K562 (cell line): ENCODE results near the gene C16orf92. TPM values are rescaled to one million over a fixed set of nuclear protein-coding genes. Genes with fewer than 3 reads are reported as not detected.

ENCODE experiments used
- ATAC-seq: fragments of 200-7000 bp; cut with Tn5 transposase; 3 replicates; pipeline ENCODE4 v1.9.1; 2020; ENCODE audit warnings: moderate library complexity
- BruUV-seq: library from RNA; stranded (reverse); fragments of 400-500 nt; replicated peaks from 2 replicates; lab custom pipeline; 2021; lab: Mats Ljungman, UMichigan
- CTCF ChIA-PET: fragments of 300-600 bp; formaldehyde crosslinking; extraction: SDS; loops from one replicate; lab custom pipeline; 2021; ENCODE audit warnings: low intra/inter-chr PET ratio; lab: Yijun Ruan, JAX
- POLR2A ChIA-PET: fragments of 300-600, 350-650 bp; sonication (Branson Sonifier 250); formaldehyde crosslinking; extraction: SDS; loops from one replicate; lab custom pipeline; 2021; ENCODE audit warnings: antibody characterized with exemption, inconsistent platforms; lab: Yijun Ruan, JAX
- DNase-seq, 4 experiments: peaks; one replicate each; pipeline versions ENCODE4 v3.0.0 to v3.0.0-alpha.2; 2011 to 2018; ENCODE audit warnings: low spot score in 3 of 4, mixed read lengths in 3 of 4; ENCODE audit errors: extremely low read depth in 1 of 4
- FAIRE-seq: peaks from 2 replicates; lab custom pipeline; 2011; peaks lifted over from hg19 to GRCh38; lab: Jason Lieb, UNC
- H2AFZ ChIP-seq: 2 replicates; pipeline ENCODE4 v1.6.0; 2011; ENCODE audit warnings: low read depth, low read length, control low read depth, inconsistent platforms
- H3K27ac ChIP-seq: fragments of 200-600 bp; 3 replicates; pipeline ENCODE4 v1.8.0; 2011; ENCODE audit warnings: low read depth, mild to moderate bottlenecking, control low read depth, inconsistent platforms, low read length, moderate library complexity, mixed read lengths; ENCODE audit errors: extremely low read depth
- H3K27me3 ChIP-seq, 2 experiments: fragments of 300-600 bp in 1 of 2; 2 replicates in 1 of 2; 3 replicates in 1 of 2; pipeline versions ENCODE4 v1.6.0 to v1.8.0; 2011; ENCODE audit warnings: inconsistent platforms in 2 of 2, low read length in 2 of 2, mild to moderate bottlenecking in 1 of 2, mixed read lengths in 1 of 2, moderate library complexity in 1 of 2; ENCODE audit not compliant: control insufficient read depth in 2 of 2, insufficient read depth in 2 of 2
- H3K36me3 ChIP-seq: fragments of 300-600 bp; 3 replicates; pipeline ENCODE4 v1.8.0; 2011; ENCODE audit warnings: mild to moderate bottlenecking, low read length, inconsistent platforms; ENCODE audit not compliant: control insufficient read depth, insufficient read depth
- H3K4me1 ChIP-seq, 2 experiments: fragments of 200-600 bp in 1 of 2; replicated peaks in 1 of 2; 2 replicates in 1 of 2; 3 replicates in 1 of 2; pipeline versions ENCODE4 v1.5.1 to v1.8.0; 2011; ENCODE audit warnings: inconsistent platforms in 2 of 2, low read length in 2 of 2, mild to moderate bottlenecking in 1 of 2, mixed read lengths in 1 of 2, moderate library complexity in 1 of 2; ENCODE audit not compliant: control insufficient read depth in 2 of 2, insufficient read depth in 2 of 2
- H3K4me2 ChIP-seq: 2 replicates; pipeline ENCODE4 v1.6.1; 2011; ENCODE audit warnings: low read length, control low read depth, inconsistent platforms, mixed read lengths; ENCODE audit not compliant: insufficient read depth
- H3K4me3 ChIP-seq: fragments of 200-600 bp; sonication (generic), shearing (Covaris generic); 2 replicates; pipeline ENCODE4 v1.5.1; 2016; ENCODE audit warnings: control low read depth, inconsistent platforms
- H3K79me2 ChIP-seq: fragments of 200-600 bp; 3 replicates; pipeline ENCODE4 v1.8.0; 2011; ENCODE audit warnings: low read length, inconsistent platforms; ENCODE audit not compliant: control insufficient read depth, insufficient read depth
- H3K9ac ChIP-seq, 2 experiments: 2 replicates each; pipeline versions ENCODE4 v1.6.0 to v1.6.1; 2011; ENCODE audit warnings: low read depth in 2 of 2, low read length in 2 of 2, control low read depth in 1 of 2, inconsistent platforms in 1 of 2, mild to moderate bottlenecking in 1 of 2, mixed read lengths in 1 of 2; ENCODE audit not compliant: insufficient read depth in 1 of 2
- H3K9me1 ChIP-seq: one replicate; pipeline ENCODE4 v1.6.0; 2011; ENCODE audit warnings: inconsistent platforms, mild to moderate bottlenecking, low read length, moderate library complexity; ENCODE audit not compliant: control insufficient read depth, insufficient read depth
- H3K9me3 ChIP-seq: replicated peaks from 2 replicates; pipeline ENCODE4 v1.5.1; 2011; ENCODE audit warnings: low read depth, low read length, inconsistent platforms; ENCODE audit not compliant: control insufficient read depth, insufficient read depth
- H4K20me1 ChIP-seq: replicated peaks from 2 replicates; pipeline ENCODE4 v1.6.1; 2011; ENCODE audit warnings: low read length, inconsistent platforms, mixed read lengths; ENCODE audit not compliant: control insufficient read depth, insufficient read depth
- CHCHD3 ChIP-seq: fragments of 250-450 bp; sonication (Bioruptor Pico); IDR thresholded peaks from 2 replicates; pipeline ENCODE4 v2.1.2; 2022; ENCODE audit warnings: mild to moderate bottlenecking
- ELF4 ChIP-seq: fragments of 450-650 bp; formaldehyde crosslinking; IDR thresholded peaks from 2 replicates; pipeline ENCODE4 v1.4.0; 2022; ENCODE audit warnings: missing genetic modification characterization
- EP300 ChIP-seq: IDR thresholded peaks from 2 replicates; pipeline ENCODE4 v1.6.1; 2012; ENCODE audit warnings: low read length, improper control_type of control experiment
- HBP1 ChIP-seq: fragments of 450-650 bp; formaldehyde crosslinking; IDR thresholded peaks from 2 replicates; pipeline ENCODE4 v1.4.0; 2022; ENCODE audit warnings: missing genetic modification characterization
- HMG20A ChIP-seq: fragments of 450-650 bp; formaldehyde crosslinking; conservative IDR thresholded peaks from 2 replicates; pipeline ENCODE4 v1.4.0; 2020; ENCODE audit warnings: mild to moderate bottlenecking, mixed read lengths
- MTA1 ChIP-seq: fragments of 450-650 bp; IDR thresholded peaks from 2 replicates; pipeline ENCODE4 v1.6.1; 2017; ENCODE audit warnings: borderline replicate concordance
- REST ChIP-seq, 2 experiments: fragments of 450-650 bp; formaldehyde crosslinking in 1 of 2; IDR thresholded peaks; 2 replicates each; pipeline versions ENCODE4 v1.4.0 to v1.6.1; 2014 to 2020; ENCODE audit warnings: mild to moderate bottlenecking in 2 of 2, borderline replicate concordance in 1 of 2, low read depth in 1 of 2
- RNF2 ChIP-seq: sonication (generic); IDR thresholded peaks from 2 replicates; pipeline ENCODE4 v1.6.1; 2016
- SAP30 ChIP-seq: fragments of 200-600 bp; sonication (generic); IDR thresholded peaks from 2 replicates; pipeline ENCODE4 v1.6.1; 2012; ENCODE audit warnings: borderline replicate concordance, low read depth, mild to moderate bottlenecking, moderate library complexity, low read length, control low read depth, inconsistent platforms; ENCODE audit not compliant: insufficient read depth, poor library complexity, severe bottlenecking
- TAF15 ChIP-seq: fragments of 200-400 bp; formaldehyde crosslinking; IDR thresholded peaks from 2 replicates; pipeline ENCODE4 v1.6.1; 2017; ENCODE audit warnings: mild to moderate bottlenecking, low read depth, low read length, moderate library complexity
- TARDBP ChIP-seq: fragments of 450-650 bp; IDR thresholded peaks from 2 replicates; pipeline ENCODE4 v1.6.1; 2016
- ZC3H8 ChIP-seq: fragments of 450-650 bp; IDR thresholded peaks from 2 replicates; pipeline ENCODE4 v1.6.1; 2017
- ZFX ChIP-seq: sonication (generic); formaldehyde crosslinking; IDR thresholded peaks from 2 replicates; pipeline ENCODE4 v1.8.0; 2022; ENCODE audit warnings: mild to moderate bottlenecking, missing genetic modification reagents, moderate library complexity
- ZNF24 ChIP-seq: fragments of 450-650 bp; IDR thresholded peaks from 2 replicates; pipeline ENCODE4 v1.6.1; 2016
- WGBS: fragments of 100-300 bp; shearing (Covaris generic); methylation state at CpG from one replicate; pipeline ENCODE4 v1.1.6; 2016; ENCODE audit warnings: low coverage, mixed read lengths; ENCODE audit not compliant: insufficient coverage; ENCODE audit errors: missing lambda C conversion rate; 5-methylcytosine and 5-hydroxymethylcytosine counted together
- in situ Hi-C: fragments of 300-500 bp; cut with MboI; formaldehyde crosslinking; loops from 4 replicates; pipeline ENCODE4 v1.15.0; 2018; ENCODE audit warnings: inconsistent platforms, mixed read lengths
- intact Hi-C: fragments of 100-400 bp; cut with micrococcal nuclease; formaldehyde crosslinking; loops from 2 replicates; pipeline ENCODE4 v1.14.2; 2022
- polyA plus RNA-seq, 8 experiments: library from polyadenylated mRNA; depleted of rRNA in 4 of 8; stranded (reverse) in 5 of 8; unstranded in 3 of 8; fragments of >200 nt; fragmentation: Nextera tagmentation in 2 of 8; fragmentation: Illumina TruSeq in 1 of 8; extraction: Ambion mirVana in 2 of 8; extraction: Trizol in 1 of 8; gene quantifications; 2 replicates each; pipeline versions ENCODE4 v1.2.1 to v1.2.3, GENCODE V29; 2011 to 2014; ENCODE audit warnings: inconsistent platforms in 1 of 8, missing spikeins in 1 of 8
- total RNA-seq, 7 experiments: library from RNA; depleted of rRNA in 6 of 7; stranded (reverse); fragments of >200 nt in 6 of 7; fragmentation: Illumina TruSeq in 2 of 7; extraction: Trizol in 2 of 7; gene quantifications; 2 replicates each; pipeline versions ENCODE4 v1.2.1 to v1.2.3, GENCODE V29; 2011 to 2021; ENCODE audit warnings: low replicate concordance in 1 of 7

The C16orf92 gene
- total and polyA plus RNA-seq, 9 of the 15 experiments (the other 6 are each of a cell fraction or from before 2014, with no cell fraction given) = not detected

GRCh38 chr16:29982560-29983419, 40.2 kb upstream of the C16orf92 start:
- 90% methylated on average over 22 of the region's 24 CpGs for WGBS
- Histone ChIP-seq H2AFZ (no peak overlapping the region), H3K27ac (no peak overlapping the region), H3K9me1 (no peaks in the 10 kb centered on the region), H3K4me3 (no peak overlapping the region), H3K4me2 (no peak overlapping the region), H3K27me3 (no peaks in the 10 kb centered on the region), H3K9ac (no peak overlapping the region; a peak in 1 of 4 replicates), H3K9me3 (no peaks in the 10 kb centered on the region), H3K4me1 (peaks cover 0 to 9% of the 10 kb centered on the region in 2 experiments; a peak in 1 of 5 replicates), H3K36me3 (peaks cover 100% of the 10 kb centered on the region), H4K20me1 (peaks cover 2% of the 10 kb centered on the region; the same call in 1 of the 2 replicates), H3K79me2 (no peaks in the 10 kb centered on the region)
- POLR2A ChIA-PET = interaction anchor here (0.6 to 2.5 kb wide), 3 partner anchors 10 to 48 kb away, joined by 3 to 6 read pairs (median 3); no protein-coding TSS in a partner anchor
- BruUV-seq = no TSS peak
- DNase-seq = no peak
- FAIRE-seq = no peak
- intact Hi-C loops (no loop called here), in situ Hi-C loops (no loop called here)
- no peak for ATAC-seq
- CTCF ChIA-PET = no interaction called here
- TF ChIP-seq RNF2 (no peak), HMG20A (CRISPR knock-in tag) (no peak), TAF15 (no peak), HBP1 (no peak), CHCHD3 (no peak), ZFX (no peak), TARDBP (no peak), EP300 (no peak), ZNF24 (no peak), ZC3H8 (no peak), ELF4 (CRISPR knock-in tag) (no peak), REST (IDR thresholded peaks at IDR 0.05; ENCODE audit: borderline replicate concordance) (no peak), REST (CRISPR knock-in tag; IDR thresholded peaks at IDR 0.05; ENCODE audit: low read depth) (no peak), SAP30 (no peak), MTA1 (no peak)
